Measurements from ENCODE around the gene ASCC3. TPM values are rescaled to one million over a fixed set of nuclear protein-coding genes. Genes with fewer than 3 reads are reported as not detected.

Gene ASCC3
- total and polyA plus RNA-seq, 12 donors = 3.9 to 22.9 (median 16.1) TPM

GRCh38 chr6:100627911-100628758 is 253.0 kb downstream of the ASCC3 start:
- Histone ChIP-seq H3K27me3 (no peaks in the 10 kb centered on the region), H3K4me1 (no peaks in the 10 kb centered on the region), H3K27ac (no peak overlapping the region), H3K36me3 (peaks cover 0 to 68% (median 13%) of the 10 kb centered on the region in 9 donors), H3K4me3 (no peak overlapping the region), H3K9me3 (no peaks in the 10 kb centered on the region)
- ATAC-seq = no peak
- TF ChIP-seq CTCF (IDR thresholded peaks at IDR 0.05) = no peak
- no peak for DNase-seq
- intact Hi-C loops (cut with DNase I) = no loop called here
- WGBS, 2 donors = 90 to 93% methylated on average over 3 of the region's 3 CpGs

- no peak for TF ChIP-seq CTCF (IDR thresholded peaks at IDR 0.05)
- H3K36me3 ChIP-seq = peaks cover 0 to 82% (median 13%) of the 10 kb centered on the region in 9 donors
- ATAC-seq = no peak
- no peak for DNase-seq
- H3K4me3 ChIP-seq = no peak overlapping the region
- no peaks in the 10 kb centered on the region for H3K27me3 ChIP-seq
- no peak overlapping the region for H3K27ac ChIP-seq
- intact Hi-C loops (cut with DNase I) = no loop called here
- 93 to 94% methylated on average over 1 of the region's 1 CpG for WGBS, 2 donors
- no peaks in the 10 kb centered on the region for H3K4me1 ChIP-seq
- peaks cover 0 to 5% (median 0%) of the 10 kb centered on the region in 11 donors for H3K9me3 ChIP-seq
Measured at GRCh38 chr6:100626721-100627120, 254.4 kb downstream of the ASCC3 start.

GRCh38 chr6:100622907-100623692 is 258.0 kb downstream of the ASCC3 start:
- peaks cover 0 to 5% (median 0%) of the 10 kb centered on the region in 9 donors for H3K4me1 ChIP-seq
- no peak overlapping the region for H3K4me3 ChIP-seq
- intact Hi-C loops (cut with DNase I) = no loop called here
- peaks cover 0 to 94% (median 13%) of the 10 kb centered on the region in 9 donors for H3K36me3 ChIP-seq
- H3K27me3 ChIP-seq = no peaks in the 10 kb centered on the region
- WGBS, 2 donors = 92% methylated on average over 2 of the region's 2 CpGs
- DNase-seq = no peak
- no peak for TF ChIP-seq CTCF (IDR thresholded peaks at IDR 0.05)
- no peak overlapping the region for H3K27ac ChIP-seq
- H3K9me3 ChIP-seq = peaks cover 0 to 13% (median 0%) of the 10 kb centered on the region in 11 donors
- ATAC-seq = no peak

GRCh38 chr6:100620085-100620840 is 260.9 kb downstream of the ASCC3 start:
- 88 to 89% methylated on average over 3 of the region's 3 CpGs for WGBS, 2 donors
- no peak for DNase-seq
- Histone ChIP-seq H3K36me3 (peaks cover 0 to 88% (median 7%) of the 10 kb centered on the region in 9 donors), H3K4me3 (no peak overlapping the region), H3K27ac (no peak overlapping the region), H3K9me3 (peaks cover 0 to 13% (median 0%) of the 10 kb centered on the region in 11 donors), H3K27me3 (no peaks in the 10 kb centered on the region), H3K4me1 (peaks cover 0 to 13% (median 0%) of the 10 kb centered on the region in 9 donors)
- intact Hi-C loops (cut with DNase I) = no loop called here
- no peak for TF ChIP-seq CTCF (IDR thresholded peaks at IDR 0.05)
- ATAC-seq = no peak
